ENCODE results near the gene S1PR4. TPM values are rescaled to one million over a fixed set of nuclear protein-coding genes. Genes with fewer than 3 reads are reported as not detected.

Gene S1PR4
- total RNA-seq, 2 donors from 2014 or later = not detected

GRCh38 chr19:3136684-3137055 lies 41.9 kb upstream of the S1PR4 start:
- no peaks in the 10 kb centered on the region for H3K36me3 ChIP-seq (ENCODE audit: control insufficient read depth, insufficient read depth, low read length)
- H3K27ac ChIP-seq (ENCODE audit: low read depth, low read length) = no peak overlapping the region
- no peaks in the 10 kb centered on the region for H3K27me3 ChIP-seq (ENCODE audit: control insufficient read depth, insufficient read depth, low read length, poor library complexity, severe bottlenecking)
- H3K4me1 ChIP-seq (ENCODE audit: control insufficient read depth, insufficient read depth, low read length) = no peaks in the 10 kb centered on the region
- 87 to 92% methylated on average over 13 to 14 of the region's 16 CpGs for WGBS, 2 experiments (ENCODE audit: insufficient coverage in 1 of 2, insufficient read length in 1 of 2)
- Mint-ChIP-seq H3K9me3 (no peaks in the 10 kb centered on the region), H3K4me3 (no peak overlapping the region), H3K36me3 (ENCODE audit: low read depth) (no peaks in the 10 kb centered on the region), H3K4me1 (peaks cover 3% of the 10 kb centered on the region), H3K27ac (no peak overlapping the region), H3K27me3 (ENCODE audit: insufficient read depth) (no peaks in the 10 kb centered on the region)
- H3K9me3 ChIP-seq (ENCODE audit: control insufficient read depth, low read length) = no peaks in the 10 kb centered on the region
- peak; percentile 36 for DNase-seq
- H3K4me3 ChIP-seq (ENCODE audit: low read length) = no peak overlapping the region
- no peak overlapping the region for H3K9ac ChIP-seq (ENCODE audit: extremely low read depth, low read length, poor library complexity, severe bottlenecking)
- no peak for TF ChIP-seq CTCF (conservative IDR thresholded peaks at IDR 0.05)

- no peak for TF ChIP-seq CTCF (conservative IDR thresholded peaks at IDR 0.05)
- Mint-ChIP-seq H3K27ac (no peak overlapping the region), H3K4me3 (no peak overlapping the region), H3K4me1 (peaks cover 3% of the 10 kb centered on the region), H3K36me3 (ENCODE audit: low read depth) (no peaks in the 10 kb centered on the region), H3K9me3 (no peaks in the 10 kb centered on the region), H3K27me3 (ENCODE audit: insufficient read depth) (no peaks in the 10 kb centered on the region)
- H3K4me3 ChIP-seq (ENCODE audit: low read length) = no peak overlapping the region
- H3K27me3 ChIP-seq (ENCODE audit: control insufficient read depth, insufficient read depth, low read length, poor library complexity, severe bottlenecking) = no peaks in the 10 kb centered on the region
- no peak for DNase-seq
- H3K4me1 ChIP-seq (ENCODE audit: control insufficient read depth, insufficient read depth, low read length) = no peaks in the 10 kb centered on the region
- H3K9ac ChIP-seq (ENCODE audit: extremely low read depth, low read length, poor library complexity, severe bottlenecking) = no peak overlapping the region
- H3K9me3 ChIP-seq (ENCODE audit: control insufficient read depth, low read length) = no peaks in the 10 kb centered on the region
- H3K36me3 ChIP-seq (ENCODE audit: control insufficient read depth, insufficient read depth, low read length) = no peaks in the 10 kb centered on the region
- no peak overlapping the region for H3K27ac ChIP-seq (ENCODE audit: low read depth, low read length)
- 92 to 96% methylated on average over 6 to 7 of the region's 7 CpGs for WGBS, 2 experiments (ENCODE audit: insufficient coverage in 1 of 2, insufficient read length in 1 of 2)
Measured at GRCh38 chr19:3137119-3137518, 41.5 kb upstream of the S1PR4 start.

GRCh38 chr19:3138268-3138667 lies 40.3 kb upstream of the S1PR4 start:
- TF ChIP-seq CTCF (conservative IDR thresholded peaks at IDR 0.05) = no peak
- DNase-seq = no peak
- peaks cover 1% of the 10 kb centered on the region for H3K27me3 Mint-ChIP-seq (ENCODE audit: insufficient read depth)
- no peaks in the 10 kb centered on the region for H3K36me3 Mint-ChIP-seq (ENCODE audit: low read depth)
- Histone ChIP-seq H3K4me3 (ENCODE audit: low read length) (no peak overlapping the region), H3K27ac (ENCODE audit: low read depth, low read length) (no peak overlapping the region), H3K9ac (ENCODE audit: extremely low read depth, low read length, poor library complexity, severe bottlenecking) (no peak overlapping the region), H3K27me3 (ENCODE audit: control insufficient read depth, insufficient read depth, low read length, poor library complexity, severe bottlenecking) (no peaks in the 10 kb centered on the region), H3K36me3 (ENCODE audit: control insufficient read depth, insufficient read depth, low read length) (no peaks in the 10 kb centered on the region), H3K4me1 (ENCODE audit: control insufficient read depth, insufficient read depth, low read length) (no peaks in the 10 kb centered on the region), H3K9me3 (ENCODE audit: control insufficient read depth, low read length) (no peaks in the 10 kb centered on the region)
- H3K9me3 Mint-ChIP-seq = no peaks in the 10 kb centered on the region
- WGBS, 2 experiments (ENCODE audit: insufficient coverage in 1 of 2, insufficient read length in 1 of 2) = 82 to 84% methylated on average over 2 to 14 of the region's 15 CpGs
- H3K27ac Mint-ChIP-seq = no peak overlapping the region
- H3K4me1 Mint-ChIP-seq = no peaks in the 10 kb centered on the region
- no peak overlapping the region for H3K4me3 Mint-ChIP-seq

Data from endodermal cell (in vitro differentiated cells).